SK-MEL-5 (cell line): ENCODE measurements around the gene LPO. TPM values are rescaled to one million over a fixed set of nuclear protein-coding genes. Genes with fewer than 3 reads are reported as not detected.

Experiments
- DNase-seq: peaks from one replicate; pipeline ENCODE4 v3.0.0-alpha.2; 2016; ENCODE audit warnings: low read depth, low spot score
- in situ Hi-C: cut with HindIII; loops from 2 replicates; pipeline ENCODE4 v1.10.0; 2016; ENCODE audit warnings: low sequenced_read_pairs, high pct_unique_total_duplicates, low pct_unique_long_range_greater_than_20kb
- total RNA-seq: library from RNA; depleted of rRNA; stranded (reverse); fragments of >200 nt; shearing (Covaris generic); gene quantifications from 2 replicates; pipeline ENCODE4 v1.2.3, GENCODE V29; 2014; rRNA removed

Gene LPO
- total RNA-seq, 1 experiment from 2014 or later, result not detected

GRCh38 chr17:58317421-58318064 is 79.2 kb downstream of the LPO start:
- peak; percentile 89 for DNase-seq
- in situ Hi-C loops, result no loop called here

DNA sequence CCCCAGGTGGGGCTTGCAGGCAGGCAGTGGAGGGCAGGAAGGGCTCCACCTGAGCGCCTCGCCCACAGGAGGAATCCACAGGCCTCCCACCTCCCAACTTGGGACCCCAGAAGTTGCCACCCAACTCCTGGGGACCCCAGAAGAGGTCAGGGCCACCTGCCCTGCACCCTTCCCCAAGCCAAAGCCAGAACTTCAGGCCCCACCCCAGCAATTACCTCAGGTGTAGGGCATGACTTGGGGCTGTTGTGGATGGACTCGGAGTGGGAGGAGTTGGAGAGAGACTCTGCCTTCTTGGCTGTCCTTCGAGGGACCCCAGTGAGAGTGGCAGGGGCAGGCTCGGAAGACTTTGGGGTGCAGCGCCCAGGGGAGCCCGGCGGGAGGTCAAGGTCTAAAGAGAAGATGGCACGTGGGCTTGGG is 79.7 kb downstream of the LPO start:
- in situ Hi-C loops, result no loop called here

More for the DNA sequence above, 79.7 kb downstream of the LPO start:
- DNase-seq, result no peak

Other genes starting within 250 kb of the LPO start
- gene SRSF1, start 231.3 kb upstream of the LPO start, total RNA-seq, result 275 and 277 TPM in 2 replicates
- gene DYNLL2, start 155.2 kb upstream of the LPO start, total RNA-seq, result 8.8 and 9.8 TPM in 2 replicates
- gene OR4D1, start 90.2 kb upstream of the LPO start, total RNA-seq, result not detected in 2 replicates
- gene OR4D2, start 71.6 kb upstream of the LPO start, total RNA-seq, result not detected in 2 replicates
- 0.27 TPM in 1 of 2 replicates, not detected in the other for gene EPX, start 45.9 kb upstream of the LPO start, total RNA-seq
- gene MKS1, start 19.3 kb upstream of the LPO start, total RNA-seq, result 13.7 and 15.0 TPM in 2 replicates
- not detected in 2 replicates for gene MPO, start 42.4 kb downstream of the LPO start, total RNA-seq
- not detected in 2 replicates for gene TSPOAP1, start 90.2 kb downstream of the LPO start, total RNA-seq
- gene SUPT4H1, start 113.6 kb downstream of the LPO start, total RNA-seq, result 102 and 118 TPM in 2 replicates
- gene RNF43, start 178.9 kb downstream of the LPO start, total RNA-seq, result 5.2 and 5.6 TPM in 2 replicates
- 0.08 TPM in 1 of 2 replicates, not detected in the other for gene HSF5, start 249.8 kb downstream of the LPO start, total RNA-seq